HEK293 (cell line): ENCODE data around the gene SFXN3.

ENCODE experiments used
- GLIS2 ChIP-seq: fragments of 450-650 bp; formaldehyde crosslinking; IDR thresholded peaks from 2 replicates; pipeline ENCODE4 v1.5.1; 2016; ENCODE audit warnings: missing biosample characterization, missing genetic modification characterization
- KLF10 ChIP-seq: fragments of 450-650 bp; IDR thresholded peaks from 2 replicates; pipeline ENCODE4 v1.5.1; 2018; ENCODE audit warnings: missing biosample characterization, mild to moderate bottlenecking, missing genetic modification characterization
- KLF7 ChIP-seq: fragments of 450-650 bp; formaldehyde crosslinking; IDR thresholded peaks from 2 replicates; pipeline ENCODE4 v1.5.1; 2016; ENCODE audit warnings: missing biosample characterization, missing genetic modification characterization, borderline replicate concordance
- KLF8 ChIP-seq: fragments of 450-650 bp; formaldehyde crosslinking; IDR thresholded peaks from 2 replicates; pipeline ENCODE4 v1.5.1; 2016; ENCODE audit warnings: missing biosample characterization, missing genetic modification characterization
- KLF9 ChIP-seq: fragments of 450-650 bp; formaldehyde crosslinking; IDR thresholded peaks from 2 replicates; pipeline ENCODE4 v1.5.1; 2016; ENCODE audit warnings: missing biosample characterization, missing genetic modification characterization, low read depth
- PRDM4 ChIP-seq: fragments of 450-650 bp; formaldehyde crosslinking; IDR thresholded peaks from 2 replicates; pipeline ENCODE4 v1.5.1; 2017; ENCODE audit warnings: missing biosample characterization, missing genetic modification characterization
- WT1 ChIP-seq: fragments of 450-650 bp; formaldehyde crosslinking; IDR thresholded peaks from 2 replicates; pipeline ENCODE4 v1.5.1; 2016; ENCODE audit warnings: missing biosample characterization, missing genetic modification characterization
- YY1 ChIP-seq: fragments of 450-650 bp; formaldehyde crosslinking; IDR thresholded peaks from 2 replicates; pipeline ENCODE4 v1.5.1; 2018; ENCODE audit warnings: missing biosample characterization, missing genetic modification characterization
- ZBTB11 ChIP-seq: fragments of 450-650 bp; formaldehyde crosslinking; conservative IDR thresholded peaks from 2 replicates; pipeline ENCODE4 v1.5.1; 2016; ENCODE audit warnings: low read depth, missing biosample characterization, missing genetic modification characterization
- ZBTB21 ChIP-seq: fragments of 450-650 bp; formaldehyde crosslinking; IDR thresholded peaks from 2 replicates; pipeline ENCODE4 v1.5.1; 2017; ENCODE audit warnings: missing biosample characterization, missing genetic modification characterization
- ZFP37 ChIP-seq: fragments of 450-650 bp; formaldehyde crosslinking; IDR thresholded peaks from 2 replicates; pipeline ENCODE4 v1.5.1; 2016; ENCODE audit warnings: missing biosample characterization, missing genetic modification characterization
- ZNF501 ChIP-seq: fragments of 450-650 bp; formaldehyde crosslinking; IDR thresholded peaks from 2 replicates; pipeline ENCODE4 v1.5.1; 2016; ENCODE audit warnings: missing biosample characterization, missing genetic modification characterization
- ZNF654 ChIP-seq: fragments of 450-650 bp; formaldehyde crosslinking; IDR thresholded peaks from 2 replicates; pipeline ENCODE4 v1.5.1; 2016; ENCODE audit warnings: low read depth, missing biosample characterization, missing genetic modification characterization
- ZNF692 ChIP-seq: fragments of 450-650 bp; formaldehyde crosslinking; IDR thresholded peaks from 2 replicates; pipeline ENCODE4 v1.5.1; 2016; ENCODE audit warnings: missing biosample characterization, missing genetic modification characterization
- ZSCAN30 ChIP-seq: fragments of 450-650 bp; IDR thresholded peaks from 2 replicates; pipeline ENCODE4 v1.5.1; 2018; ENCODE audit warnings: missing biosample characterization, mild to moderate bottlenecking, missing genetic modification characterization, moderate library complexity
- ZXDB ChIP-seq: fragments of 450-650 bp; formaldehyde crosslinking; IDR thresholded peaks from 2 replicates; pipeline ENCODE4 v1.5.1; 2016; ENCODE audit warnings: missing biosample characterization, missing genetic modification characterization
- TF ChIP-seq, protein P1 (sequence below): fragments of 450-650 bp; formaldehyde crosslinking; IDR thresholded peaks from 2 replicates; pipeline ENCODE4 v1.5.1; 2016; ENCODE audit warnings: missing biosample characterization, missing genetic modification characterization
- TF ChIP-seq, protein P2 (sequence below): fragments of 450-650 bp; formaldehyde crosslinking; IDR thresholded peaks from 2 replicates; pipeline ENCODE4 v1.5.1; 2016; ENCODE audit warnings: missing biosample characterization, missing genetic modification characterization
- TF ChIP-seq, protein P3 (sequence below): fragments of 450-650 bp; formaldehyde crosslinking; IDR thresholded peaks from 2 replicates; pipeline ENCODE4 v1.5.1; 2016; ENCODE audit warnings: missing biosample characterization, missing genetic modification characterization, borderline replicate concordance
- TF ChIP-seq, protein P4 (sequence below): fragments of 450-650 bp; formaldehyde crosslinking; IDR thresholded peaks from 2 replicates; pipeline ENCODE4 v1.5.1; 2016; ENCODE audit warnings: missing biosample characterization, missing genetic modification characterization

SFXN3 gene

DNA sequence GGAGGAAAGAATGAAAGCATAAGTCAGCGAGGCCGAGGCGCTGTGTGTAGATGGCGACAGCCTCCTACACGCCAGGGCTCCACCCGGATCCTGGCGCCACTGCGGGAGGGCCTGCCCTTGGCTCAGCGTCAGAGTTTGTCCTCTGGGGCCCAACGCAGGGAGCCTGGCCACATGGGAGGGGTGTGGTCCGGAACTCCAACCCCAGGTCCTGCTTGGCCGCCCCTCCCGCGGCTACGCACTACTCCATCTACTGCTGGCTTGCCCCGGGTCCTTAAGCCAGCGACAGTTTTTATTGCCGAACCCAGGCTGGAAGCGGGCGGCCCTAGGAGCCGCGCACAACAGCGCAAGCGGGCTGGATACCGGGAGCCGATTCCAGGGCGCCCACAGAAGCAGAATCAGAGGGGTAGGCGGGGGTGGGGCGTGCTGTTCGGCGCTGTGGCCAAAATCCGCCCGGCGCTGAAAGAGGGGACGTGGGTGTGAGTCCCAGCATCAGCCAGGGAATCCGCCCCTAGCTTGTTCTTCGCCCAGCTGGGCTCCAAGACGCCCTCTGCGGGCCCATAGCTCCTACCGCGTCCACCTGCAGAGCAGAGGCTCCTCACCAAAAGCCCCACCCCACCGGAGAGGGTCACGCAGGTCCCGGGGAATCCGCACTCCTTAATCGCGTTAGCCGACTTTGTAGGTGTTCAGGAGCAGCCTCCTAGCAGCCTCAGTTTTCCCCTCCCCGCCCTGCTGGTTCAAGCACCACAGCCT, 35.3 kb downstream of the SFXN3 start (continued):
- TF ChIP-seq, protein P1, sequence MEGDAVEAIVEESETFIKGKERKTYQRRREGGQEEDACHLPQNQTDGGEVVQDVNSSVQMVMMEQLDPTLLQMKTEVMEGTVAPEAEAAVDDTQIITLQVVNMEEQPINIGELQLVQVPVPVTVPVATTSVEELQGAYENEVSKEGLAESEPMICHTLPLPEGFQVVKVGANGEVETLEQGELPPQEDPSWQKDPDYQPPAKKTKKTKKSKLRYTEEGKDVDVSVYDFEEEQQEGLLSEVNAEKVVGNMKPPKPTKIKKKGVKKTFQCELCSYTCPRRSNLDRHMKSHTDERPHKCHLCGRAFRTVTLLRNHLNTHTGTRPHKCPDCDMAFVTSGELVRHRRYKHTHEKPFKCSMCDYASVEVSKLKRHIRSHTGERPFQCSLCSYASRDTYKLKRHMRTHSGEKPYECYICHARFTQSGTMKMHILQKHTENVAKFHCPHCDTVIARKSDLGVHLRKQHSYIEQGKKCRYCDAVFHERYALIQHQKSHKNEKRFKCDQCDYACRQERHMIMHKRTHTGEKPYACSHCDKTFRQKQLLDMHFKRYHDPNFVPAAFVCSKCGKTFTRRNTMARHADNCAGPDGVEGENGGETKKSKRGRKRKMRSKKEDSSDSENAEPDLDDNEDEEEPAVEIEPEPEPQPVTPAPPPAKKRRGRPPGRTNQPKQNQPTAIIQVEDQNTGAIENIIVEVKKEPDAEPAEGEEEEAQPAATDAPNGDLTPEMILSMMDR (tag by site-specific recombination) = peak; percentile 87
- peak; percentile 98 for TF ChIP-seq KLF10 (tag by site-specific recombination)
- peak; percentile 34; the same call in 1 of the 2 replicates for TF ChIP-seq PRDM4 (tag by site-specific recombination)
- TF ChIP-seq ZNF654 = peak; percentile 23; the same call in 1 of the 2 replicates
- TF ChIP-seq ZFP37 (tag by site-specific recombination) = peak; percentile 67; the same call in 1 of the 2 replicates
- TF ChIP-seq YY1 (tag by site-specific recombination) = 0 out of 2 replicates have a peak, but pooled peaks have one; percentile 51
- TF ChIP-seq KLF9 (tag by site-specific recombination) = peak; percentile 88
- peak; percentile 61 for TF ChIP-seq ZSCAN30 (tag by site-specific recombination)
- peak; percentile 87 for TF ChIP-seq ZXDB (tag by site-specific recombination)
- peak; percentile 96 for TF ChIP-seq ZNF501 (tag by site-specific recombination)
- TF ChIP-seq ZBTB21 (tag by site-specific recombination) = 0 out of 2 replicates have a peak, but pooled peaks have one; percentile 28
- peak; percentile 96 for TF ChIP-seq GLIS2 (tag by site-specific recombination)
- TF ChIP-seq ZBTB11 (tag by site-specific recombination) = peak; percentile 51
- peak; percentile 31; the same call in 1 of the 2 replicates for TF ChIP-seq WT1 (tag by site-specific recombination)
- TF ChIP-seq, protein P2, sequence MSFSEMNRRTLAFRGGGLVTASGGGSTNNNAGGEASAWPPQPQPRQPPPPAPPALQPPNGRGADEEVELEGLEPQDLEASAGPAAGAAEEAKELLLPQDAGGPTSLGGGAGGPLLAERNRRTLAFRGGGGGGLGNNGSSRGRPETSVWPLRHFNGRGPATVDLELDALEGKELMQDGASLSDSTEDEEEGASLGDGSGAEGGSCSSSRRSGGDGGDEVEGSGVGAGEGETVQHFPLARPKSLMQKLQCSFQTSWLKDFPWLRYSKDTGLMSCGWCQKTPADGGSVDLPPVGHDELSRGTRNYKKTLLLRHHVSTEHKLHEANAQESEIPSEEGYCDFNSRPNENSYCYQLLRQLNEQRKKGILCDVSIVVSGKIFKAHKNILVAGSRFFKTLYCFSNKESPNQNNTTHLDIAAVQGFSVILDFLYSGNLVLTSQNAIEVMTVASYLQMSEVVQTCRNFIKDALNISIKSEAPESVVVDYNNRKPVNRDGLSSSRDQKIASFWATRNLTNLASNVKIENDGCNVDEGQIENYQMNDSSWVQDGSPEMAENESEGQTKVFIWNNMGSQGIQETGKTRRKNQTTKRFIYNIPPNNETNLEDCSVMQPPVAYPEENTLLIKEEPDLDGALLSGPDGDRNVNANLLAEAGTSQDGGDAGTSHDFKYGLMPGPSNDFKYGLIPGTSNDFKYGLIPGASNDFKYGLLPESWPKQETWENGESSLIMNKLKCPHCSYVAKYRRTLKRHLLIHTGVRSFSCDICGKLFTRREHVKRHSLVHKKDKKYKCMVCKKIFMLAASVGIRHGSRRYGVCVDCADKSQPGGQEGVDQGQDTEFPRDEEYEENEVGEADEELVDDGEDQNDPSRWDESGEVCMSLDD = peak; percentile 59
- peak; percentile 95 for TF ChIP-seq ZNF692 (tag by site-specific recombination)
- TF ChIP-seq, protein P3, sequence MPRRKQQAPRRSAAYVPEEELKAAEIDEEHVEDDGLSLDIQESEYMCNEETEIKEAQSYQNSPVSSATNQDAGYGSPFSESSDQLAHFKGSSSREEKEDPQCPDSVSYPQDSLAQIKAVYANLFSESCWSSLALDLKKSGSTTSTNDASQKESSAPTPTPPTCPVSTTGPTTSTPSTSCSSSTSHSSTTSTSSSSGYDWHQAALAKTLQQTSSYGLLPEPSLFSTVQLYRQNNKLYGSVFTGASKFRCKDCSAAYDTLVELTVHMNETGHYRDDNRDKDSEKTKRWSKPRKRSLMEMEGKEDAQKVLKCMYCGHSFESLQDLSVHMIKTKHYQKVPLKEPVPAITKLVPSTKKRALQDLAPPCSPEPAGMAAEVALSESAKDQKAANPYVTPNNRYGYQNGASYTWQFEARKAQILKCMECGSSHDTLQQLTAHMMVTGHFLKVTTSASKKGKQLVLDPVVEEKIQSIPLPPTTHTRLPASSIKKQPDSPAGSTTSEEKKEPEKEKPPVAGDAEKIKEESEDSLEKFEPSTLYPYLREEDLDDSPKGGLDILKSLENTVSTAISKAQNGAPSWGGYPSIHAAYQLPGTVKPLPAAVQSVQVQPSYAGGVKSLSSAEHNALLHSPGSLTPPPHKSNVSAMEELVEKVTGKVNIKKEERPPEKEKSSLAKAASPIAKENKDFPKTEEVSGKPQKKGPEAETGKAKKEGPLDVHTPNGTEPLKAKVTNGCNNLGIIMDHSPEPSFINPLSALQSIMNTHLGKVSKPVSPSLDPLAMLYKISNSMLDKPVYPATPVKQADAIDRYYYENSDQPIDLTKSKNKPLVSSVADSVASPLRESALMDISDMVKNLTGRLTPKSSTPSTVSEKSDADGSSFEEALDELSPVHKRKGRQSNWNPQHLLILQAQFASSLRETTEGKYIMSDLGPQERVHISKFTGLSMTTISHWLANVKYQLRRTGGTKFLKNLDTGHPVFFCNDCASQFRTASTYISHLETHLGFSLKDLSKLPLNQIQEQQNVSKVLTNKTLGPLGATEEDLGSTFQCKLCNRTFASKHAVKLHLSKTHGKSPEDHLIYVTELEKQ = no peak
- peak; percentile 90 for TF ChIP-seq KLF8 (tag by site-specific recombination)
- TF ChIP-seq, protein P4, sequence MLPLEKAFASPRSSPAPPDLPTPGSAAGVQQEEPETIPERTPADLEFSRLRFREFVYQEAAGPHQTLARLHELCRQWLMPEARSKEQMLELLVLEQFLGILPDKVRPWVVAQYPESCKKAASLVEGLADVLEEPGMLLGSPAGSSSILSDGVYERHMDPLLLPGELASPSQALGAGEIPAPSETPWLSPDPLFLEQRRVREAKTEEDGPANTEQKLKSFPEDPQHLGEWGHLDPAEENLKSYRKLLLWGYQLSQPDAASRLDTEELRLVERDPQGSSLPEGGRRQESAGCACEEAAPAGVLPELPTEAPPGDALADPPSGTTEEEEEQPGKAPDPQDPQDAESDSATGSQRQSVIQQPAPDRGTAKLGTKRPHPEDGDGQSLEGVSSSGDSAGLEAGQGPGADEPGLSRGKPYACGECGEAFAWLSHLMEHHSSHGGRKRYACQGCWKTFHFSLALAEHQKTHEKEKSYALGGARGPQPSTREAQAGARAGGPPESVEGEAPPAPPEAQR (tag by site-specific recombination) = no peak
- peak; percentile 92 for TF ChIP-seq KLF7 (tag by site-specific recombination)
